Activated naive CD4-positive, alpha-beta T cell treated with anti-CD3 and anti-CD28 coated beads, Interleukin-2, amount 50 U/mL, for 72 hours (primary cell): ENCODE measurements around the gene GNE. TPM values are rescaled to one million over a fixed set of nuclear protein-coding genes. Genes with fewer than 3 reads are reported as not detected.
"Not testable (repeated sequence)": the region's sequence is repeated elsewhere in the genome, so short reads cannot be mapped to it uniquely, and the experiment has no call there.

Source experiments
- ATAC-seq, 2 donors: fragments of 150-1000 bp; cut with Tn5 transposase; 2 replicates each; pipeline ENCODE4 v1.10.0; 2021; ENCODE audit warnings: mild to moderate bottlenecking in 2 of 2, moderate library complexity in 2 of 2
- DNase-seq, 2 donors: peaks; one replicate each; pipeline ENCODE4 v3.0.0; 2021 to 2022; ENCODE audit warnings: low spot score in 2 of 2
- H3K27ac Mint-ChIP-seq, 2 donors: one replicate each; pipeline ENCODE4 v1.8.0; 2022; ENCODE audit warnings: mild to moderate bottlenecking in 2 of 2, mixed read lengths in 2 of 2
- H3K36me3 Mint-ChIP-seq, 2 donors: one replicate each; pipeline ENCODE4 v1.8.0; 2022; ENCODE audit warnings: mixed read lengths in 2 of 2
- H3K9me3 Mint-ChIP-seq, 2 donors: one replicate each; pipeline ENCODE4 v1.8.0; 2022; ENCODE audit warnings: mixed read lengths in 2 of 2
- total RNA-seq, 2 donors: library from RNA; stranded (reverse); gene quantifications; one replicate each; pipeline ENCODE4 v1.2.3, GENCODE V29; 2022

The GNE gene
- total RNA-seq, 2 donors from 2014 or later: 10.0 to 18.4 TPM

DNA sequence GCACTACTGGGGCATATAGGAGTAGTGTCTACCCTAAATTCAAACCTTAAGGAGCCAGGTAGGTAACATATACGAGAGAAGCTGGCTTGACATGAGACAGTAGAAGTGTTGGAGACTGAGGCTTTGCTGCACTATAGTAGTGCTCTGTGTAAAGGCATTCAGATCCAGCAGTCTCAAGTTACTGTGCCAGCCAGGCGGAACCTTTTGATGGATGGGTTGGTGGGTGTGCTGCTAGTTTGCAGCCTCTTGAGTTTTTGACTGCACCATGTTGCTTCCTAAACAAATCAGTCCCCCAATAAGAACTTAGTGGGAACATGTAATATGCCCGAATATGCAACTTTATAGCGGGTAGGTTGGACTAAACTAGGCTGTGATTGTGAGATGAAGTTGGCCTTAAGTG, 66.1 kb downstream of the GNE start:
- Mint-ChIP-seq H3K9me3 (no peaks in the 10 kb centered on the region), H3K27ac (peak overlapping the region in 1 of 2 donors; percentile 88)
- no peak for DNase-seq

DNA sequence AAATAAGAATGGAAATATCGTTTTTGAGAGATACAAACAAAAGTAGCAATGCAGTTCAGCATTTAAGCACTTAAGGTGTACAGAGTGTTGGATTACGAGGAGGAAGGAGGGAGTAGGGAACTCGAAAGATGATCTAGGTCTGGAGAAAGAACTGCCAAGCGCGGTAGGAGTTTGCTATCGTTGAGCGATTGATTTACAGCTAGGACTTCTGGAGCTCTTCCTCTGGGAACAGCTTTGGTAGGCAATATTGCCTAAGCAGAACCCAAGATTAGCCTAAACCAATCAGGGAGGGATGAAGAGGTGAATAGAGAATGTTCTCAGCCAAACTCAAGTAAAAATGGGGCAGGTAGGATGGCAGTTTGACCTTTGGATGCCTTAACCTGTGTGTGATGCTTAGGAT, 66.6 kb downstream of the GNE start:
- Mint-ChIP-seq H3K36me3 (peaks cover 16 to 17% of the 10 kb centered on the region in 2 donors), H3K9me3 (no peaks in the 10 kb centered on the region), H3K27ac (peak overlapping the region; percentile 88 to 96)
- ATAC-seq (no peak), DNase-seq (no peak)

More for the DNA sequence above, 66.1 kb downstream of the GNE start:
- peaks cover 16 to 17% of the 10 kb centered on the region in 2 donors for H3K36me3 Mint-ChIP-seq
- ATAC-seq: no peak

DNA sequence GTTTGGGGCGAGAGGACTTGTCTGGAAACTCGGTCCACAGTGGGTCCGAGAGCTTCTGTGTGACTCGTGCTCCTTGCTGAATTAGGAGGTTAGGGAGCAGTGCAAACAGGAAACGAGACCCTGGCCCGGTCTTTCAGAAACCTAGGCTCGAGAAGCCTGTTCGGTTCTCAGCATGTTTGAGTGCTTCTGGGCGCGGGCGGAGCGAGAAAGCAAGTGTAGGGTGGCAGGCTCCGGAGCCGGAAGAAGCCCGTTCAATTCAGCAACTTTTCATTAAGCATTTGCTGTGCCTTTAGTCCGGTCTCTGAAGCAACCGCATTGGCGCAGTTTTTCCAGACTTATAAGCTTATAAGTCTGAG, 67.0 kb downstream of the GNE start:
- Mint-ChIP-seq H3K36me3 (peaks cover 16 to 17% of the 10 kb centered on the region in 2 donors), H3K9me3 (no peaks in the 10 kb centered on the region), H3K27ac (peak overlapping the region; percentile 88 to 96)
- peak in 1 of 2 donors; percentile 43 for DNase-seq
- peak in 1 of 2 donors; percentile 2 for ATAC-seq

DNA sequence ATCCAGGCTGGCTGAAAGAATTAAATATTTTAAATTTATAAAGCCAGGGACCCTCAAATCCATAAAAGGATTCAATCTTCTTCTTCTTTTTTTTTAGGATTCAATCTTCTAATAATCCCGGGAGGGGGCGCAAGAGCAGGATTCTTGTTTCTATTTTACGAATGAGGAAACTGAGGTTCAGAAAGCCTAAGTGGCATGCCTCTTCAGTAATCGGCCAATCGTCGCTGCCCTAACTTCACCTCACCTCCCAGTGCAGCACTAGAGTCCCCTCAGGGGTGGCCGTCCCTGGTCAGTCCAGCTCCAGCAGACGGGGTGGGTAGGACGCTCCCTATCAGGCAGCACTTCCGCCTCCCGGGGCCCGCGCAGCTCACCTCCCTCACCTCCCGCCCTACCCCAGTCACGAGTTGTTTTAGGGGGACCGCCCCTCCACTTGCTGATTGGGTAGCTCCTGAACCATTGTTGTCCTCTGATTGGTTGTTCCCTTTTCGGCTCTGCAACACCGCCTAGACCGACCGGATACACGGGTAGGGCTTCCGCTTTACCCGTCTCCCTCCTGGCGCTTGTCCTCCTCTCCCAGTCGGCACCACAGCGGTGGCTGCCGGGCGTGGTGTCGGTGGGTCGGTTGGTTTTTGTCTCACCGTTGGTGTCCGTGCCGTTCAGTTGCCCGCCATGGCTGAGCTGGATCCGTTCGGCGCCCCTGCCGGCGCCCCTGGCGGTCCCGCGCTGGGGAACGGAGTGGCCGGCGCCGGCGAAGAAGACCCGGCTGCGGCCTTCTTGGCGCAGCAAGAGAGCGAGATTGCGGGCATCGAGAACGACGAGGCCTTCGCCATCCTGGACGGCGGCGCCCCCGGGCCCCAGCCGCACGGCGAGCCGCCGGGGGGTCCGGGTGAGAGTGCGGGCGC, 67.6 kb downstream of the GNE start, which contains the start of gene CLTA:
Gene CLTA (plus strand): TSS at position 534 of the 902 bp plus-strand sequence. CDS start 136 bp downstream, at position 670.
- H3K27ac Mint-ChIP-seq: peak within 1 kb of the TSS; percentile 88 to 96
- peaks cover 16 to 17% of the 10 kb centered on the region in 2 donors for H3K36me3 Mint-ChIP-seq
- DNase-seq (peak; percentile 89 to 97), ATAC-seq (peak; percentile 99)
- H3K9me3 Mint-ChIP-seq: no peaks in the 10 kb centered on the region

GRCh38 chr9:36189976-36190375, 68.3 kb downstream of the GNE start:
- DNase-seq (no peak), ATAC-seq (no peak)
- no peaks in the 10 kb centered on the region for H3K9me3 Mint-ChIP-seq
- H3K27ac Mint-ChIP-seq: peak overlapping the region; percentile 73 to 88
- peaks cover 12 to 16% of the 10 kb centered on the region in 2 donors for H3K36me3 Mint-ChIP-seq

DNA sequence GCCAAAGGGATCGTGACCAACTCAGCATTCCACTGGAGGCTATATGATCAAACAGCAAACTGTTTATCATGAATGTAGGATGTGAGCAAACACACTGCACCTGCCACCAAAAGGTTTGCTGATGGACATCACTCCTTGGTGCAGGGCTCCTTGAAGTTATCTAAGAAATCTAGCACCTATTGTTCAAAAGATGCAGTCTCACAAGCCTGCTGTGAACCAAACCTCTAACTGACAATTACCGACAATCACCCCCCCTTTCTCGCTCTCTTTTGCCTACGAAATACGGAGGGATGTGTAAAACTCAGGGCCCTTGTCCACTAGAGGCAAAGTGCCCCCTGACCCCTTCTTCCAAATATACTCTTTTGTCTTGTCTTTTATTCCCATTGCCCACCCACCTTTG, 70.0 kb downstream of the GNE start:
- ATAC-seq (no peak), DNase-seq (no peak)
- no peak overlapping the region for H3K27ac Mint-ChIP-seq
- peaks cover 9% of the 10 kb centered on the region in 2 donors for H3K36me3 Mint-ChIP-seq
- H3K9me3 Mint-ChIP-seq: no peaks in the 10 kb centered on the region

- Mint-ChIP-seq H3K9me3 (no peaks in the 10 kb centered on the region), H3K36me3 (peaks cover 9% of the 10 kb centered on the region in 2 donors), H3K27ac (no peak overlapping the region)
- DNase-seq: no peak
- no peak for ATAC-seq
Measured at GRCh38 chr9:36187414-36187813, 70.8 kb downstream of the GNE start.

GRCh38 chr9:36180243-36180642, 78.0 kb downstream of the GNE start:
- ATAC-seq, H3K36me3 Mint-ChIP-seq, H3K27ac Mint-ChIP-seq, H3K9me3 Mint-ChIP-seq, DNase-seq: not testable (repeated sequence)

- no peak for DNase-seq
- H3K27ac Mint-ChIP-seq: no peak overlapping the region
- no peaks in the 10 kb centered on the region for H3K36me3 Mint-ChIP-seq
- peaks cover 0 to 4% of the 10 kb centered on the region in 2 donors for H3K9me3 Mint-ChIP-seq
- ATAC-seq: no peak
Measured at GRCh38 chr9:36177571-36177970, 80.7 kb downstream of the GNE start.

GRCh38 chr9:36176496-36176895, 81.8 kb downstream of the GNE start:
- ATAC-seq, H3K36me3 Mint-ChIP-seq, H3K9me3 Mint-ChIP-seq, DNase-seq, H3K27ac Mint-ChIP-seq: not testable (repeated sequence)

- not testable (repeated sequence) for H3K9me3 Mint-ChIP-seq, ATAC-seq, H3K27ac Mint-ChIP-seq, DNase-seq, H3K36me3 Mint-ChIP-seq
Measured at GRCh38 chr9:36175209-36175608, 83.0 kb downstream of the GNE start.

GRCh38 chr9:36174731-36175130, 83.5 kb downstream of the GNE start:
- no peak for ATAC-seq
- Mint-ChIP-seq H3K36me3 (no peaks in the 10 kb centered on the region), H3K27ac (no peak overlapping the region), H3K9me3 (peaks cover 0 to 4% of the 10 kb centered on the region in 2 donors)
- DNase-seq: no peak

GRCh38 chr9:36174271-36174670, 84.0 kb downstream of the GNE start:
- Mint-ChIP-seq H3K9me3 (peaks cover 0 to 4% of the 10 kb centered on the region in 2 donors), H3K27ac (no peak overlapping the region), H3K36me3 (no peaks in the 10 kb centered on the region)
- no peak for ATAC-seq
- no peak for DNase-seq

DNA sequence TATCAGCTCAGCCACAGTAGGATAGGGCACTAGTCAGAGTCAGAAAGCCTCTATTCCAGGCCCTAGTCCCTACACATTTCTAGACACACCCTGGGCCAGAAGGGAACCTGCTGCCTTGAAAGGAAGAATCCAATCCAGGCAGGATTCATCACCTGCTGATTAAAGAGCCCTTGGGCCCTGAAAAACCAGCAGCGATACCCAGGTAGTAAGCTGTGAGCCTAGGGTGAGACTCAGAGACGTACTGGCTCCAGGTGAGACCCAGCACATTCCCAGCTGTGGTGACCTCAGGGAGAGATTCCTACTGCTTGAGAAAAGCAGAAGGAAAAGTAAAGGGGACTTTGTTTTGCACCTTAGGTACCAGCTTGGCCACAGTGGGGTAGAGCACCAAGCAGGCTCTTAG, 84.4 kb downstream of the GNE start:
- ATAC-seq: no peak
- H3K36me3 Mint-ChIP-seq: no peaks in the 10 kb centered on the region
- no peak for DNase-seq
- peaks cover 0 to under 1% of the 10 kb centered on the region in 2 donors for H3K9me3 Mint-ChIP-seq
- no peak overlapping the region for H3K27ac Mint-ChIP-seq

- no peaks in the 10 kb centered on the region for H3K9me3 Mint-ChIP-seq
Measured at GRCh38 chr9:36170531-36170930, 87.7 kb downstream of the GNE start.

DNA sequence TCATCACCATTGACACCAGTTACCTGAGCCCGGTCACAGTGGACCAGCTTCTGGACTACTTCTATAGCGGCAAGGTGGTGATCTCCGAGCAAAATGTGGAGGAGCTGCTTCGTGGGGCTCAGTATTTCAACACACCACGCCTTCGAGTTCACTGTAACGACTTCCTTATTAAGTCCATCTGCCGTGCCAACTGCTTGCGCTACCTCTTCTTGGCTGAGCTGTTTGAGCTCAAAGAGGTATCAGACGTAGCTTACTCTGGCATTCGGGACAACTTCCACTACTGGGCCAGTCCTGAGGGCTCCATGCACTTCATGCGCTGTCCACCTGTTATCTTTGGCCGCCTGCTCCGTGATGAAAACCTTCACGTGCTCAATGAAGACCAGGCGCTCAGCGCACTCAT, 88.5 kb downstream of the GNE start:
- Mint-ChIP-seq H3K9me3 (no peaks in the 10 kb centered on the region), H3K27ac (no peak overlapping the region), H3K36me3 (no peaks in the 10 kb centered on the region)
- DNase-seq (no peak), ATAC-seq (no peak)

More at GRCh38 chr9:36170531-36170930, 87.7 kb downstream of the GNE start:
- no peaks in the 10 kb centered on the region for H3K36me3 Mint-ChIP-seq
- ATAC-seq (no peak), DNase-seq (no peak)
- H3K27ac Mint-ChIP-seq: no peak overlapping the region

- no peaks in the 10 kb centered on the region for H3K36me3 Mint-ChIP-seq
Measured at GRCh38 chr9:36169166-36169565, 89.1 kb downstream of the GNE start, which contains the start of gene CCIN. TSS of gene CCIN (plus strand) at chr9:36169388. CDS start at chr9:36169503, 115 bp downstream.

More at GRCh38 chr9:36169166-36169565, 89.1 kb downstream of the GNE start, which contains the start of gene CCIN:
- DNase-seq (no peak), ATAC-seq (no peak)
- no peak within 1 kb of the TSS for H3K27ac Mint-ChIP-seq
- H3K9me3 Mint-ChIP-seq: no peaks in the 10 kb centered on the region
